Measurements from ENCODE around the gene RPP40. TPM values are rescaled to one million over a fixed set of nuclear protein-coding genes. Genes with fewer than 3 reads are reported as not detected.

Gene RPP40
- total RNA-seq, 2 experiments from 2014 or later = 12.2 to 22.7 TPM

DNA sequence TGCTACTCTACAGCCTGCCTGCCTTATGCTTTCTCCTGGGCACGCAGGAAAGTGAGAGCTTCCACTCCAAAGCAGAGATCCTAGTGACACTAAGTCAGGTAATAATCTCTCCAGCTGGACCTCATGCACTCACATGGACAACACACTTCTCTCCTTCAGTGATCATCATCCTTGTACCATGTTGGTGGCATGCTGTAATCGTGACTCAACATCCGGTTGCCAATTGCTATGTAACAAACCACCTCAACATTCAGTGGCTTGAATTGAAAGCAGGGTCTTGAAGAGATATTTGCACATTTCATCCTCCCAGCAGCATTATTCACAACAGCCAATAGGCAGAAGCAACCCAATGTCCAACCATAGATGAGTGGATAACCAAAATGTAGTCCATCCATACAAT is 41.0 kb upstream of the RPP40 start:
- Histone ChIP-seq H2AFZ (ENCODE audit: low read length) (no peak overlapping the region), H3K79me2 (ENCODE audit: insufficient read depth, low read depth, low read length) (no peaks in the 10 kb centered on the region), H4K20me1 (ENCODE audit: insufficient read depth, low read length) (no peaks in the 10 kb centered on the region), H3K4me2 (ENCODE audit: low read length) (no peak overlapping the region), H3K27ac (ENCODE audit: low read depth, low read length, poor library complexity, severe bottlenecking) (no peak overlapping the region), H3K9me3 (ENCODE audit: low read length) (no peaks in the 10 kb centered on the region), H3K4me3 (ENCODE audit: low read depth, low read length, poor library complexity, severe bottlenecking) (no peak overlapping the region), H3K4me1 (ENCODE audit: insufficient read depth, low read length, poor library complexity, severe bottlenecking) (no peaks in the 10 kb centered on the region), H3K36me3 (ENCODE audit: insufficient read depth, low read length) (no peaks in the 10 kb centered on the region), H3K9me2 (ENCODE audit: insufficient read depth, low read length) (no peaks in the 10 kb centered on the region)
- no TSS peak for BruUV-seq (replicated peaks)
- no peak for DNase-seq (ENCODE audit: low spot score)
- no peak for TF ChIP-seq EZH2phosphoT487 (IDR thresholded peaks at IDR 0.05; ENCODE audit: borderline replicate concordance, low read depth, low read length)
- TF ChIP-seq, protein P1, sequence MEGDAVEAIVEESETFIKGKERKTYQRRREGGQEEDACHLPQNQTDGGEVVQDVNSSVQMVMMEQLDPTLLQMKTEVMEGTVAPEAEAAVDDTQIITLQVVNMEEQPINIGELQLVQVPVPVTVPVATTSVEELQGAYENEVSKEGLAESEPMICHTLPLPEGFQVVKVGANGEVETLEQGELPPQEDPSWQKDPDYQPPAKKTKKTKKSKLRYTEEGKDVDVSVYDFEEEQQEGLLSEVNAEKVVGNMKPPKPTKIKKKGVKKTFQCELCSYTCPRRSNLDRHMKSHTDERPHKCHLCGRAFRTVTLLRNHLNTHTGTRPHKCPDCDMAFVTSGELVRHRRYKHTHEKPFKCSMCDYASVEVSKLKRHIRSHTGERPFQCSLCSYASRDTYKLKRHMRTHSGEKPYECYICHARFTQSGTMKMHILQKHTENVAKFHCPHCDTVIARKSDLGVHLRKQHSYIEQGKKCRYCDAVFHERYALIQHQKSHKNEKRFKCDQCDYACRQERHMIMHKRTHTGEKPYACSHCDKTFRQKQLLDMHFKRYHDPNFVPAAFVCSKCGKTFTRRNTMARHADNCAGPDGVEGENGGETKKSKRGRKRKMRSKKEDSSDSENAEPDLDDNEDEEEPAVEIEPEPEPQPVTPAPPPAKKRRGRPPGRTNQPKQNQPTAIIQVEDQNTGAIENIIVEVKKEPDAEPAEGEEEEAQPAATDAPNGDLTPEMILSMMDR (conservative IDR thresholded peaks at IDR 0.05; ENCODE audit: low read length) = no peak
- ChIA-PET POLR2A (no interaction called here), CTCF (ENCODE audit: unreplicated experiment) (no interaction called here)
- intact Hi-C loops (cut with micrococcal nuclease; ENCODE audit: unreplicated experiment) = no loop called here

DNA sequence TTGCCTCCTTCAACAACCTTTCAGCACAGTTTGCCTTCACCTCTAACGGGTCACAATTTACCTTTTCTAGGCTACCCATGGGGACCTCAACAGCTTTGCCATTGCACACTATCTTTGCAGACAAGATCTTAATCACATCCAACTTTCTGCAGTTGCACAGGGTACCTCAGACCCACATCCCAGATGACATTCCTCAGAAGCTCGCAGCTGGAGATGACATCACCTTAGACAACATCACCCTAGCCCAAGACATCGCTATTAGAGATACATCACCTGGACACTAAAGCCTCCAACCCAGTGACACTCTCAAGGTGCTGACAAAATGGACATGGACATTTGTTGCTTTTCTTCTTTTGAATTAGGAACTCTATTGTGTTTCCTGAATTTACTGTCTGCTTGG is 38.6 kb upstream of the RPP40 start:
- intact Hi-C loops (cut with micrococcal nuclease; ENCODE audit: unreplicated experiment) = no loop called here
- no peaks in the 10 kb centered on the region for H3K4me1 ChIP-seq (ENCODE audit: insufficient read depth, low read length, poor library complexity, severe bottlenecking)
- no peaks in the 10 kb centered on the region for H3K9me3 ChIP-seq (ENCODE audit: low read length)
- H3K4me2 ChIP-seq (ENCODE audit: low read length) = no peak overlapping the region
- H2AFZ ChIP-seq (ENCODE audit: low read length) = no peak overlapping the region
- no peaks in the 10 kb centered on the region for H3K9me2 ChIP-seq (ENCODE audit: insufficient read depth, low read length)
- no peak overlapping the region for H3K4me3 ChIP-seq (ENCODE audit: low read depth, low read length, poor library complexity, severe bottlenecking)
- ChIA-PET CTCF (ENCODE audit: unreplicated experiment) (no interaction called here), POLR2A (no interaction called here)
- no peaks in the 10 kb centered on the region for H3K79me2 ChIP-seq (ENCODE audit: insufficient read depth, low read depth, low read length)
- no peak overlapping the region for H3K27ac ChIP-seq (ENCODE audit: low read depth, low read length, poor library complexity, severe bottlenecking)
- BruUV-seq (replicated peaks) = no TSS peak
- H3K36me3 ChIP-seq (ENCODE audit: insufficient read depth, low read length) = no peaks in the 10 kb centered on the region
- H4K20me1 ChIP-seq (ENCODE audit: insufficient read depth, low read length) = no peaks in the 10 kb centered on the region
- no peak for DNase-seq (ENCODE audit: low spot score)
- TF ChIP-seq EZH2phosphoT487 (IDR thresholded peaks at IDR 0.05; ENCODE audit: borderline replicate concordance, low read depth, low read length) = no peak
- TF ChIP-seq, protein P1 (conservative IDR thresholded peaks at IDR 0.05; ENCODE audit: low read length) = no peak

DNA sequence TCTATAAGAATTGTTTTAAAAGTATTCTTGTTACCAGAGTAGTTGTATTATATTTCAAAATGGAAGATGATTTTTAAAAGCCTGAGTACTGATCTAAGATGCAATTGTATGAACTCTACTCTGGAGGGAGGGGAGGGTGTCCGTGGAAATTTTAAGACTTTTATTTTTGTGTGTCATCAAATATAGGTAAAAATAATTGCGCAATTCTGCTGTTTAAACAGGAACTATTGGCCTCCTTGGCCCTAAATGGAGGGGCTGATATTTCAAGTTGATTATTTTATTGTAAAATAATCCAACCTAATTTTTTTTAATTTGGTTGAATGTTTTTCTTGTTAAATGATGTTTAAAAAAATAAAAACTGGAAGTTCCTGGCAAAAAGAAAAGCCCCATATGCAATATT is 38.1 kb upstream of the RPP40 start:
- intact Hi-C loops (cut with micrococcal nuclease; ENCODE audit: unreplicated experiment) = no loop called here
- TF ChIP-seq, protein P1 (conservative IDR thresholded peaks at IDR 0.05; ENCODE audit: low read length) = no peak
- no peak for TF ChIP-seq EZH2phosphoT487 (IDR thresholded peaks at IDR 0.05; ENCODE audit: borderline replicate concordance, low read depth, low read length)
- POLR2A ChIA-PET = no interaction called here

More for the DNA sequence above, 38.1 kb upstream of the RPP40 start:
- no peaks in the 10 kb centered on the region for H3K9me2 ChIP-seq (ENCODE audit: insufficient read depth, low read length)
- H3K36me3 ChIP-seq (ENCODE audit: insufficient read depth, low read length) = no peaks in the 10 kb centered on the region
- no peak for DNase-seq (ENCODE audit: low spot score)
- H3K4me3 ChIP-seq (ENCODE audit: low read depth, low read length, poor library complexity, severe bottlenecking) = no peak overlapping the region
- H3K27ac ChIP-seq (ENCODE audit: low read depth, low read length, poor library complexity, severe bottlenecking) = no peak overlapping the region
- no TSS peak for BruUV-seq (replicated peaks)
- H3K4me2 ChIP-seq (ENCODE audit: low read length) = no peak overlapping the region
- no peaks in the 10 kb centered on the region for H4K20me1 ChIP-seq (ENCODE audit: insufficient read depth, low read length)
- CTCF ChIA-PET (ENCODE audit: unreplicated experiment) = no interaction called here
- H3K4me1 ChIP-seq (ENCODE audit: insufficient read depth, low read length, poor library complexity, severe bottlenecking) = no peaks in the 10 kb centered on the region
- no peaks in the 10 kb centered on the region for H3K9me3 ChIP-seq (ENCODE audit: low read length)
- H3K79me2 ChIP-seq (ENCODE audit: insufficient read depth, low read depth, low read length) = no peaks in the 10 kb centered on the region
- H2AFZ ChIP-seq (ENCODE audit: low read length) = no peak overlapping the region

All from OCI-LY7 (cell line).